ENCODE results near the gene ARHGAP42.

The ARHGAP42 gene

DNA sequence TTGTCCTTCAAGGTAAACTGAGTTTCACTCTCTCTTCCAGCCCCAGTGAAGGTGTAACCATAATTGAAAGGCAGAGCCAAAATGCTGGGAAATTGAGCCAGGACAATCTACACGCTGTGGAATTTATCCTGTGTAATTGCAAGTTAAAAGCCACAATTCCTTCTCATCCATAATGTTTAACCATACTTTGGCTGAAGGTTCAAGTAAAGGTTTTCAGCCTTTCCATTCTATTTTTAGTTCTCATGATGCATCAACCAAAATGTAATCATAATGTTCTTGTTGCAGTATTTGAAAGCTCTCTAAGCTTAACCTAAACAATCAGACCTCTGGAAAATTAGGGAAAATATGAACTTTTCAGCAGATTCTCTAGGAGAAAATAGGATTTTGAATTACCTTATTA is 14.0 kb upstream of the ARHGAP42 start:
- Histone ChIP-seq H3K27me3 (ENCODE audit: insufficient read depth, low read length, poor library complexity) (no peaks in the 10 kb centered on the region), H3K36me3 (ENCODE audit: insufficient read depth, low read length) (no peaks in the 10 kb centered on the region), H3K9ac (ENCODE audit: low read depth, low read length) (no peak overlapping the region), H2AFZ (ENCODE audit: low read depth, low read length) (no peak overlapping the region), H3K4me2 (ENCODE audit: insufficient read depth, low read length) (no peak overlapping the region), H4K20me1 (ENCODE audit: insufficient read depth, low read length) (no peaks in the 10 kb centered on the region), H3K79me2 (ENCODE audit: insufficient read depth, low read length) (no peaks in the 10 kb centered on the region), H3K4me3 (ENCODE audit: low read depth in 1 of 2, low read length in 2 of 2) (no peak overlapping the region), H3K9me3 (ENCODE audit: insufficient read depth, low read length, severe bottlenecking) (no peaks in the 10 kb centered on the region), H3K27ac (ENCODE audit: low read length) (no peak overlapping the region), H3K4me1 (ENCODE audit: insufficient read depth, low read length) (no peaks in the 10 kb centered on the region)
- DNase-seq (no peak), ATAC-seq (ENCODE audit: insufficient read depth, low read depth) (no peak)
- no peak for TF ChIP-seq EZH2 (IDR thresholded peaks at IDR 0.05; ENCODE audit: borderline replicate concordance, low read depth, low read length, severe bottlenecking)
- TF ChIP-seq, protein P1, sequence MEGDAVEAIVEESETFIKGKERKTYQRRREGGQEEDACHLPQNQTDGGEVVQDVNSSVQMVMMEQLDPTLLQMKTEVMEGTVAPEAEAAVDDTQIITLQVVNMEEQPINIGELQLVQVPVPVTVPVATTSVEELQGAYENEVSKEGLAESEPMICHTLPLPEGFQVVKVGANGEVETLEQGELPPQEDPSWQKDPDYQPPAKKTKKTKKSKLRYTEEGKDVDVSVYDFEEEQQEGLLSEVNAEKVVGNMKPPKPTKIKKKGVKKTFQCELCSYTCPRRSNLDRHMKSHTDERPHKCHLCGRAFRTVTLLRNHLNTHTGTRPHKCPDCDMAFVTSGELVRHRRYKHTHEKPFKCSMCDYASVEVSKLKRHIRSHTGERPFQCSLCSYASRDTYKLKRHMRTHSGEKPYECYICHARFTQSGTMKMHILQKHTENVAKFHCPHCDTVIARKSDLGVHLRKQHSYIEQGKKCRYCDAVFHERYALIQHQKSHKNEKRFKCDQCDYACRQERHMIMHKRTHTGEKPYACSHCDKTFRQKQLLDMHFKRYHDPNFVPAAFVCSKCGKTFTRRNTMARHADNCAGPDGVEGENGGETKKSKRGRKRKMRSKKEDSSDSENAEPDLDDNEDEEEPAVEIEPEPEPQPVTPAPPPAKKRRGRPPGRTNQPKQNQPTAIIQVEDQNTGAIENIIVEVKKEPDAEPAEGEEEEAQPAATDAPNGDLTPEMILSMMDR (IDR thresholded peaks at IDR 0.05; ENCODE audit: borderline replicate concordance, extremely low read depth, low read length, poor library complexity, severe bottlenecking): no peak

DNA sequence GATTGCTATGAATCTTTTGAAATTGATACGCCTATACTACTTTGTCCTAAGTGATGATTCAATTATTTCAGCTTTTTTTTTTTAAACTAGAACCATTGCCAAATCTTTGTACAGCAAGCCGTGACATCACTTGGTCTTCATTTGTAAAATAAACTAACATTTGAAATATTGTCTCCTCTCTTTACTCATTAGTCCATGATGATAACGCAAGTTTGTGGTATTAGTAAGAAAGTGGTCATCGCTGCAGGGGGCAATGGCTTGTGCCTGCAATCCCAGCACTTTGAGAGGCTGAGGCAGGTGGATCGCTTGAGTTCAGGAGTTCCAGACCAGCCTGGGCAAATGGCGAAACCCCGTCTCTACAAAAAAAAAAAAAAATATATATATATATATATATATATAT is 12.9 kb upstream of the ARHGAP42 start:
- no peak overlapping the region for H3K4me2 ChIP-seq (ENCODE audit: insufficient read depth, low read length)
- no peak overlapping the region for H3K4me3 ChIP-seq (ENCODE audit: low read depth in 1 of 2, low read length in 2 of 2)
- H3K27ac ChIP-seq (ENCODE audit: low read length): no peak overlapping the region
- H3K4me1 ChIP-seq (ENCODE audit: insufficient read depth, low read length): no peaks in the 10 kb centered on the region
- TF ChIP-seq EZH2 (IDR thresholded peaks at IDR 0.05; ENCODE audit: borderline replicate concordance, low read depth, low read length, severe bottlenecking): no peak
- TF ChIP-seq, protein P1 (IDR thresholded peaks at IDR 0.05; ENCODE audit: borderline replicate concordance, extremely low read depth, low read length, poor library complexity, severe bottlenecking): no peak
- no peaks in the 10 kb centered on the region for H3K27me3 ChIP-seq (ENCODE audit: insufficient read depth, low read length, poor library complexity)
- H3K36me3 ChIP-seq (ENCODE audit: insufficient read depth, low read length): no peaks in the 10 kb centered on the region
- H4K20me1 ChIP-seq (ENCODE audit: insufficient read depth, low read length): no peaks in the 10 kb centered on the region
- ATAC-seq (ENCODE audit: insufficient read depth, low read depth): no peak
- H3K79me2 ChIP-seq (ENCODE audit: insufficient read depth, low read length): no peaks in the 10 kb centered on the region
- no peak overlapping the region for H2AFZ ChIP-seq (ENCODE audit: low read depth, low read length)
- H3K9ac ChIP-seq (ENCODE audit: low read depth, low read length): no peak overlapping the region
- no peaks in the 10 kb centered on the region for H3K9me3 ChIP-seq (ENCODE audit: insufficient read depth, low read length, severe bottlenecking)
- DNase-seq: no peak

DNA sequence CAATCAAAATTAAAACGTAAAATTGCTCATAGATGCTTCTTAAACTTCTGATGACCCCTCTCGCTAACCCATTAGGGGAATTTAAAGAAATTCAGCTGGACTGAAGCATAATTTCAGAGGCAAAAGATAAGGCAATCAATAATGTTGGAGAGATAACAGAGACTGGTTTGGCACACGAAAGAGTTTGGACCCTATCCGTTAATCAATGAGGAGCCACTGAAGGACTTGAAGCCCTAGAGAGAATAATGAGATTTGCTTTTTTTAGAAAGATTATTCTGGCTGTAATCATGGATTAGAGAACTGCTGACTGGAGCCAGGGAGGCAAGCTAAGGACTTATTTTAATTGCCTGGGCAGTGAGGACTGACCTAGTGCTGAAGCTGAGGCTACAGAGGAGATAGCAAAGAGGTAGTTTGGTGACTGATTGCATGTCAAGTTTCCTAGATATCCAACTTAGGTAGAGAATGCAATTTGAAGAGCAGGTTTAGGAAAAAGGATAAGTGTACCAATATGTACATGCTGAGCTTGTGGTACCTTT is 11.9 kb upstream of the ARHGAP42 start:
- Histone ChIP-seq H3K36me3 (ENCODE audit: insufficient read depth, low read length) (no peaks in the 10 kb centered on the region), H3K4me1 (ENCODE audit: insufficient read depth, low read length) (no peaks in the 10 kb centered on the region), H3K4me2 (ENCODE audit: insufficient read depth, low read length) (no peak overlapping the region), H3K9me3 (ENCODE audit: insufficient read depth, low read length, severe bottlenecking) (no peaks in the 10 kb centered on the region), H3K9ac (ENCODE audit: low read depth, low read length) (no peak overlapping the region), H2AFZ (ENCODE audit: low read depth, low read length) (no peak overlapping the region), H3K79me2 (ENCODE audit: insufficient read depth, low read length) (no peaks in the 10 kb centered on the region), H3K4me3 (ENCODE audit: low read depth in 1 of 2, low read length in 2 of 2) (no peak overlapping the region), H3K27ac (ENCODE audit: low read length) (no peak overlapping the region), H3K27me3 (ENCODE audit: insufficient read depth, low read length, poor library complexity) (no peaks in the 10 kb centered on the region), H4K20me1 (ENCODE audit: insufficient read depth, low read length) (no peaks in the 10 kb centered on the region)
- DNase-seq (no peak), ATAC-seq (ENCODE audit: insufficient read depth, low read depth) (no peak)
- no peak for TF ChIP-seq EZH2 (IDR thresholded peaks at IDR 0.05; ENCODE audit: borderline replicate concordance, low read depth, low read length, severe bottlenecking)
- TF ChIP-seq, protein P1 (IDR thresholded peaks at IDR 0.05; ENCODE audit: borderline replicate concordance, extremely low read depth, low read length, poor library complexity, severe bottlenecking): no peak

DNA sequence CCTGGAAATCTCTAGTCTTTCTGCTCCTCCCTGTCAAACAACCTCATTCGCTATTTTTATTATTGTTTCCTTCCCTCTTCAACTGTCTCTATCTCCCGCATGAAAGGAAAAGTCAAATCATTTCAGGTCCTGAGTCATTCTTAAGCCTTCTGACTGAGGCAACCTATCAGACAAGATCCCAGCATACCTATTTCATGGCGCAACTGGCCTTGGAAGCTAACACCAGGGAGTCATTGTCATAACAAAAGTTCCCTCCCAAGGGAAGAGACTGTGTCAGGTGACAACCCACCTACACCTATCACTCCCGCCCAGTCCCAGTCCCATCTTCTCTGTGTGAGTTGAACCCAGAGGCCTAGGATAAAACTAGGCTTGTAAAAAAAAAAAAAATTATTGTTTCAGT is 10.2 kb upstream of the ARHGAP42 start:
- Histone ChIP-seq H3K36me3 (ENCODE audit: insufficient read depth, low read length) (no peaks in the 10 kb centered on the region), H3K79me2 (ENCODE audit: insufficient read depth, low read length) (no peaks in the 10 kb centered on the region), H3K4me2 (ENCODE audit: insufficient read depth, low read length) (no peak overlapping the region), H3K9ac (ENCODE audit: low read depth, low read length) (no peak overlapping the region), H3K27ac (ENCODE audit: low read length) (no peak overlapping the region), H2AFZ (ENCODE audit: low read depth, low read length) (no peak overlapping the region), H3K4me1 (ENCODE audit: insufficient read depth, low read length) (peaks cover 11% of the 10 kb centered on the region), H3K4me3 (ENCODE audit: low read depth in 1 of 2, low read length in 2 of 2) (no peak overlapping the region), H3K27me3 (ENCODE audit: insufficient read depth, low read length, poor library complexity) (no peaks in the 10 kb centered on the region), H3K9me3 (ENCODE audit: insufficient read depth, low read length, severe bottlenecking) (no peaks in the 10 kb centered on the region), H4K20me1 (ENCODE audit: insufficient read depth, low read length) (no peaks in the 10 kb centered on the region)
- no peak for DNase-seq
- TF ChIP-seq, protein P1 (IDR thresholded peaks at IDR 0.05; ENCODE audit: borderline replicate concordance, extremely low read depth, low read length, poor library complexity, severe bottlenecking): no peak
- no peak for TF ChIP-seq EZH2 (IDR thresholded peaks at IDR 0.05; ENCODE audit: borderline replicate concordance, low read depth, low read length, severe bottlenecking)
- no peak for ATAC-seq (ENCODE audit: insufficient read depth, low read depth)

Data from DND-41 (cell line).